Endometrium (tissue), 2 donors: ENCODE results near the gene CRKL.
"Not testable (repeated sequence)": the region's sequence is repeated elsewhere in the genome, so short reads cannot be mapped to it uniquely, and the experiment has no call there.

ENCODE experiments used
- FAIRE-seq: peaks from 2 replicates; lab custom pipeline; 2012; peaks lifted over from hg19 to GRCh38; lab: Jason Lieb, UNC
- donor health status: control.
- donor health status: control.

Gene CRKL

DNA sequence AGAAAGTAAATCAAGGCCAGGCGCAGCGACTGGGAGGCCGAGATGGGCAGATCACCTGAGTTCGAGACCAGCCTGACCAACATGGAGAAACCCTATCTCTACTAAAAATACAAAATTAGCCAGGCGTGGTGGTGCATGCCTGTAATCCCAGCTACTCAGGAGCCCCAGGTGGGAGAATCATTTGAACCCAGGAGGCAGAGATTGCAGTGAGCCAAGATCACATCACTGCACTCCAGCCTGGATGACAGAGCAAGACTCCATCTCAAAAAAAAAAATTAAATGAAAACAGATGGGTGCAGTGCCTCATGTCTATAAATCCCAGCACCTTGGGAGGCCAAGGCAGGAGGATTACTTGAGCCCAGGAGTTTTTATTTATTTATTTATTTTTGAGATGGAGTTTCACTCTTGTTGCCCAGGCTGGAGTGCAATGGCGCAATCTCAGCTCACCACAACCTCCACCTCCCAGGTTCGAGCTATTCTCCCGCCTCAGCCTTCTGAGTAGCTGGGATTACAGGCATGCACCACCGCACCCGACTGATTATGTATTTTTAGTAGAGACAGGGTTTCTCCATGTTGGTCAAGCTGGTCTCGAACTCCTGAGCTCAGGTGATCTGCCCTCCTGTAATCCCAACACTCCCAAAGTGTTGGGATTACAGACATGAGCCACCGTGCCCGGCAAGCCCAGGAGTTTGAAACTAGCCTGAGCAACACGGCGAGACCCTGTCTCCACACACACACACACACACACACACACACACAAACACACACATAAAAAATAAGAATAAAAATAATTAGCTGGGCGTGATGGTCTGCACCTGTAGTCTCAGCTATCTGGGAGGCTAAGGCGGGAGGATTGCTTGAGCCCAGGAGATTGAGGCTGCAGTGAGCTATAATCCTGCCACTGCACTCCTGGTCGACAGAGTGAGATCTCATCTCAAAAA is 15.8 kb upstream of the CRKL start:
- FAIRE-seq: not testable (repeated sequence)

DNA sequence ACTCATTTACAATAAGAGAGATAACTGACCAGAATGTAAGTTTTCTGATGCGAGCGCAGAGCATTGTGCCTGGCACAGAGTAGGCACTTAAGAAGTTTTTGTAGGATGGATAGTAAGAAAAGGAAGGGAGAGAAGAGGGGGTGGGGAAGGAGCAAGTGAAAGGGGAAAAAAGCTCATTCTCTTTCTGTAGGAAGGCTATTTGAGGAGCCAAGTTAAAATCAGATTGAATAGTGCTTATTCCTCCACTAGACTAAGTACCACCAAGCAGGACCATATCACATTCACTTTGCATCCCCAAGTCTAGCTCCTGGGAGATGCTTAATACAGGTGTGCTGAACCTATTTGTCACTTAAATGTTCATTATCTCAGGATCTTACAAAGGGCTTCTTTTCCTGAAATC is 14.1 kb upstream of the CRKL start:
- no peak for FAIRE-seq

GRCh38 chr22:20904008-20904979 is 12.9 kb upstream of the CRKL start:
- no peak for FAIRE-seq

- FAIRE-seq: no peak
Observed at GRCh38 chr22:20904980-20905355, 12.2 kb upstream of the CRKL start.

GRCh38 chr22:20905415-20906386 is 11.5 kb upstream of the CRKL start:
- no peak for FAIRE-seq

GRCh38 chr22:20906387-20906767 is 10.8 kb upstream of the CRKL start:
- no peak for FAIRE-seq

DNA sequence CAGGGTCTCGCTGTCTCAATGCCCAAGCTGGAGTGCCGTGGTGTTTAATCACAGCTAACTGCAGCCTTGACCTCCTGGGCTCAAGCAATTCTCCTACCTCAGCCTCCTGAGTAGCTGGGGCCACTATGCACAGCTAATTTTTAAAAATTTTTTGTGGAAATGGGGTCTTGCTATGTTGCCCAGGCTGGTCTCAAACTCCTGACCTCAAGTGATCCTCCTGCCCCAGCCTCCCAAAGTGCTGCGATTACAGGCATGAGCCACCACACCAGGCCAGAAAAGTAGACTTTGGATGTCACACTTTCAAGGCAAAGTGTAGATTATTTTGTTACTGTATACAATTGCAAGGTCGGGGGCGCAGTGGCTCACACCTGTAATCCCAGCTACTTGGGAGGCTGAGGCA is 8.5 kb upstream of the CRKL start:
- not testable (repeated sequence) for FAIRE-seq

- FAIRE-seq: no peak
Observed at GRCh38 chr22:20909543-20910303, 7.5 kb upstream of the CRKL start.

DNA sequence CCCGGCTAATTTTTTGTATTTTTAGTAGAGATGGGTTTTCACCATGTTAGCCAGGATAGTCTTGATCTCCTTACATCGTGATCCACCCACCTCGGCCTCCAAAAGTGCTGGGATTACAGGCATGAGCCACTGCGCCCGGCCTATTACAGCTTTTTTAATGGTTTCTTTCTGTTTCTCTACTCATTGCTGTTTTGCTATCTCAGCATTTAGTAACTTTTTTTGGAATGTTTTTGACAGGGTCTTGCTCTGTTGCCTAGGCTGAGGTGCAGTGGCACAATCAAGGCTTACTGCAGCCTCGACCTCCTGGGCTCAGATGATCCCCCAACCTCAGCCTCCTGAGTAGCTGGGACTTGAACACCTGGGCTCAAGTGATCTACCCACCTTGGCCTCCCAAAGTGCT is 4.7 kb upstream of the CRKL start:
- no peak for FAIRE-seq

GRCh38 chr22:20918663-20919218 is 1.5 kb downstream of the CRKL start:
- no peak for FAIRE-seq

- FAIRE-seq: no peak
Observed at GRCh38 chr22:20919718-20920117, 2.5 kb downstream of the CRKL start.

GRCh38 chr22:20920881-20921203 is 3.6 kb downstream of the CRKL start:
- no peak for FAIRE-seq

GRCh38 chr22:20922141-20922751 is 5.0 kb downstream of the CRKL start:
- FAIRE-seq: no peak

- FAIRE-seq: no peak
Observed at GRCh38 chr22:20926243-20926642, 9.0 kb downstream of the CRKL start.

GRCh38 chr22:20927940-20928572 is 10.8 kb downstream of the CRKL start:
- FAIRE-seq: no peak

DNA sequence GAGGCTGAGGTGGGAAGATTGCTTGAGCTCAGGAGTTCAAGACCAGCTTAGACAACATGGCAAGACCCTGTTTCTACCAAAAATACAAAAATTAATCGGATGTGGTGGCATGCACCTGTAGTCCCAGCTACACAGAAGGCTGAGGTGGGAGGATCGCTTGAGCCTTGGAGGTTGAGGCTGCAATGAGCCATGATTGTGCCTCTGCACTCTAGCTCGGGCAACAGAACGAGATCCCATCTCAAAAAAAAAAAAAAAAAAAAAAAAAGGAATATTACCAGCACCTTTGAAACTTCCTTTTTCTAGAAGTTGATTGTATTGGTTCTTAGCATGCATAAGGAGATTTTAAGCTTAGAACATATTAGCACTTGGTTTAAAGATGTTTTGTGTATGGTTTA is 11.4 kb downstream of the CRKL start:
- FAIRE-seq: no peak

DNA sequence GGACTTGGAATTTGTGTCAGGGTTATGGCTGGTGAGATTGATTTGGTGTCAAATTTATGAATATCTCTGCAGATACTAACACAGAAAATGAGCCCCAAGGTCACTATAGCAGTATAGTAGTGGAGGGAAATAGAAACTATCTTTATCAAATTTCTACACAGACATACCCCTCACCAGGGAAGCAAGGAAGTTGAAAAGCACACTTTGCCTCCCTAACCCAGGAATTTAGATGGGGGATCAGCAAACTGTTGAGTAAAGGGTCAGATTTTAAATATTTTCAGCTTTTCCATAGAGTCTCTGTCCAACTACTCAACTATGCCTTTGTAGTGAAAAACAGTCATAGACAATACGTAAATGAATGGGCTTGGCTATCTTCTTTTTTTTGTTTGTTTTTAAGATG is 12.8 kb downstream of the CRKL start:
- no peak for FAIRE-seq

DNA sequence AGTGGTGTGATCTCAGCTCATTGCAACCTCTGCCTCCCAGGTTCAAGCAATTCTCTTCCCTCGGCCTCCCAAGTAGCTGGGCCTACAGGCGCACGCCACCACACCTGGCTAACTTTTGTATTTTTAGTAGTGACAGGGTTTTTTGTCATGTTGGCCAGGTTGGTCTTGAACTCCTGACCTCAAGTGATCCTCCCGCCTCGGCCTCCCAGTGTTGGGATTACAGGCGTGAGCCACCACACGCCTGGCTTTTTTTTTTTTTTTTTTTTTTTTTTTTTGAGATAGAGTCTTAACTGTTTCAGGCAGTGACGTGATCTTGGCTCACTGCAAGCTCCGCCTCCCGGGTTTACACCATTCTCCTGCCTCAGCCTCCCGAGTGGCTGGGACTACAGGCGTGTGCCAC is 13.2 kb downstream of the CRKL start:
- FAIRE-seq: not testable (repeated sequence)

DNA sequence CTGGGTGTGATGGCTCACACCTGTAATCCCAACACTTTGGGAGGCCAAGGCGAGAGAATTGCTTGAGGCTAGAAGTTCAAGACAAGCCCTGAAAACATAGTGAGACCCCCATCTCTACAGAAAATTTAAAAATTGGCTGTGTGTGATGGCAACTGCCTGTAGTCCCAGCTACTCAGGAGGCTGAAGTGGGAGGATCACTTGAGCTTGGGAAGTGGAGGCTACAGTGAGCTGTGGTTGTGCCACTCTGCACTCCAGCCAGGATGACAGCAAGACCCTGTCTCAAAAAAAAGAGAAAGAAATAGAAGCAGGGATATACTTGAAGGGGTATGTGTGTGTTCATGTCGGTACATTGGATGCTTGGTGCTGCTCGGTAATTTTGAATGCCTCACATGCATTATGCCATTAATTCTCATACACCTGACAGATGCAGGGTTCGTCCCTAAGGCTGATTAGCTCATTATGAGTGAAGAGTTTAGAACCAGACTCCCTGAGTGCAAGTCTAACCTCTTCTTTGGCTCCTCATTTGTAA is 14.0 kb downstream of the CRKL start:
- no peak for FAIRE-seq

DNA sequence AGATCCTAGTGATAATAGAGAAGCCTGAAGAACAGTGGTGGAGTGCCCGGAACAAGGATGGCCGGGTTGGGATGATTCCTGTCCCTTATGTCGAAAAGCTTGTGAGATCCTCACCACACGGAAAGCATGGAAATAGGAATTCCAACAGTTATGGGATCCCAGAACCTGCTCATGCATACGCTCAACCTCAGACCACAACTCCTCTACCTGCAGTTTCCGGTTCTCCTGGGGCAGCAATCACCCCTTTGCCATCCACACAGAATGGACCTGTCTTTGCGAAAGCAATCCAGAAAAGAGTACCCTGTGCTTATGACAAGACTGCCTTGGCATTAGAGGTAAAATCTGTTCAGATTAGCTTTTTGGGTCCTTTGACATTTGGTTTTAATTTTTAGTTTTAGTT is 16.7 kb downstream of the CRKL start:
- FAIRE-seq: no peak
